OCI-LY1 (cell line): ENCODE measurements around the gene SP5.

Source experiments
- EZH2 ChIP-seq: fragments of 200-600 bp; sonication (generic), shearing (Covaris generic); IDR thresholded peaks from 2 replicates; pipeline ENCODE4 v1.8.0; 2017; ENCODE audit warnings: borderline replicate concordance, mixed run types, mild to moderate bottlenecking, antibody characterized with exemption, low read length, moderate library complexity, mixed read lengths
- TF ChIP-seq, protein P1 (sequence below): fragments of 200-600 bp; sonication (generic), shearing (Covaris generic); IDR thresholded peaks from 2 replicates; pipeline ENCODE4 v1.5.1; 2017; ENCODE audit warnings: mild to moderate bottlenecking, antibody characterized with exemption, low read length, moderate library complexity, mixed read lengths

DNA sequence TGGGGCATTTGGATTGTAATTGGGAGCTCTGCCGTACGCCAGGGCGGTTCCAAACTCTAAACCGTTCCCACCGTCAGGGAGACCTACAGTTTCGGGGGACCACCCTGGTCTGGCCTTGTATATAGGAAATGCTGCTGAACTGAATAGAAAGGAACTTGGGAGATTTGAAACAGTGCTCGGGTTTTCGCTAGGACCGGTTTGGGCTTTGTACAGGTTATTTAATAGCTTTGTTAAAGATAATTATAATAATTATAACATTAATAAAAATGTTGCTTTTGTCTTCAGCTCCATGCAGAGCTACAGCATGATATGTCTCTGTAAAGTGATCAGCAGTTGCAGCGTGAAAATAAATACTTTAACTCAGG is 2.4 kb downstream of the SP5 start:
- TF ChIP-seq EZH2, result no peak
- TF ChIP-seq, protein P1, sequence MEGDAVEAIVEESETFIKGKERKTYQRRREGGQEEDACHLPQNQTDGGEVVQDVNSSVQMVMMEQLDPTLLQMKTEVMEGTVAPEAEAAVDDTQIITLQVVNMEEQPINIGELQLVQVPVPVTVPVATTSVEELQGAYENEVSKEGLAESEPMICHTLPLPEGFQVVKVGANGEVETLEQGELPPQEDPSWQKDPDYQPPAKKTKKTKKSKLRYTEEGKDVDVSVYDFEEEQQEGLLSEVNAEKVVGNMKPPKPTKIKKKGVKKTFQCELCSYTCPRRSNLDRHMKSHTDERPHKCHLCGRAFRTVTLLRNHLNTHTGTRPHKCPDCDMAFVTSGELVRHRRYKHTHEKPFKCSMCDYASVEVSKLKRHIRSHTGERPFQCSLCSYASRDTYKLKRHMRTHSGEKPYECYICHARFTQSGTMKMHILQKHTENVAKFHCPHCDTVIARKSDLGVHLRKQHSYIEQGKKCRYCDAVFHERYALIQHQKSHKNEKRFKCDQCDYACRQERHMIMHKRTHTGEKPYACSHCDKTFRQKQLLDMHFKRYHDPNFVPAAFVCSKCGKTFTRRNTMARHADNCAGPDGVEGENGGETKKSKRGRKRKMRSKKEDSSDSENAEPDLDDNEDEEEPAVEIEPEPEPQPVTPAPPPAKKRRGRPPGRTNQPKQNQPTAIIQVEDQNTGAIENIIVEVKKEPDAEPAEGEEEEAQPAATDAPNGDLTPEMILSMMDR, result no peak
